HCEC 1CT (cell line): Measurements from ENCODE around the gene LSM10.
A peak's percentile ranks its signal among the peaks of the same experiment; 100 is the strongest.

Experiments
- DNase-seq: peaks from one replicate; pipeline ENCODE4 v3.0.0-alpha.2; 2017

LSM10 gene

GRCh38 chr1:36382231-36382630 is 15.5 kb downstream of the LSM10 start:
- DNase-seq: no peak

- no peak for DNase-seq
Measured at GRCh38 chr1:36381405-36381804, 16.3 kb downstream of the LSM10 start.

- no peak for DNase-seq
Measured at GRCh38 chr1:36380782-36381181, 16.9 kb downstream of the LSM10 start.

GRCh38 chr1:36380143-36380619 is 17.5 kb downstream of the LSM10 start:
- no peak for DNase-seq

GRCh38 chr1:36377791-36378492 is 19.8 kb downstream of the LSM10 start:
- DNase-seq: no peak

GRCh38 chr1:36372617-36373016 is 25.1 kb downstream of the LSM10 start:
- no peak for DNase-seq

GRCh38 chr1:36369061-36369861 is 28.4 kb downstream of the LSM10 start:
- peak; percentile 47 for DNase-seq

- DNase-seq: no peak
Measured at GRCh38 chr1:36367798-36368197, 29.9 kb downstream of the LSM10 start.

- DNase-seq: no peak
Measured at GRCh38 chr1:36367066-36367465, 30.6 kb downstream of the LSM10 start.

- peak; percentile 50 for DNase-seq
Measured at GRCh38 chr1:36366091-36366661, 31.5 kb downstream of the LSM10 start.

GRCh38 chr1:36365381-36365780 is 32.3 kb downstream of the LSM10 start:
- peak; percentile 79 for DNase-seq

- no peak for DNase-seq
Measured at GRCh38 chr1:36359911-36360550, 37.7 kb downstream of the LSM10 start.

GRCh38 chr1:36359383-36359782 is 38.3 kb downstream of the LSM10 start:
- DNase-seq: no peak

- DNase-seq: no peak
Measured at GRCh38 chr1:36358514-36359084, 39.1 kb downstream of the LSM10 start.

GRCh38 chr1:36355811-36356210 is 41.9 kb downstream of the LSM10 start:
- DNase-seq: no peak

GRCh38 chr1:36354486-36354885 is 43.2 kb downstream of the LSM10 start:
- DNase-seq: no peak

GRCh38 chr1:36352910-36353878 is 44.5 kb downstream of the LSM10 start:
- peak; percentile 74 for DNase-seq

- DNase-seq: peak; percentile 63
Measured at GRCh38 chr1:36352125-36352909, 45.4 kb downstream of the LSM10 start.

GRCh38 chr1:36351227-36351977 is 46.3 kb downstream of the LSM10 start:
- peak; percentile 89 for DNase-seq

GRCh38 chr1:36350659-36351226 is 47.0 kb downstream of the LSM10 start:
- DNase-seq: peak; percentile 75
